Activated T-helper 17 cell treated with anti-CD3 and anti-CD28 coated beads, Interleukin-2, amount 50 U/mL, for 72 hours (primary cell): ENCODE measurements around the gene ASCL2. TPM values are rescaled to one million over a fixed set of nuclear protein-coding genes. Genes with fewer than 3 reads are reported as not detected.

Experiments
- ATAC-seq: fragments of 150-1000 bp; cut with Tn5 transposase; replicated peaks from 2 replicates; pipeline ENCODE4 v1.10.0; 2021; ENCODE audit warnings: mild to moderate bottlenecking, moderate library complexity
- H3K27ac Mint-ChIP-seq: one replicate; pipeline ENCODE4 v1.8.0; 2022; ENCODE audit warnings: mixed read lengths
- H3K27me3 Mint-ChIP-seq: one replicate; pipeline ENCODE4 v1.8.0; 2022; ENCODE audit warnings: mixed read lengths
- H3K36me3 Mint-ChIP-seq: one replicate; pipeline ENCODE4 v1.8.0; 2022; ENCODE audit warnings: low read depth, mild to moderate bottlenecking, mixed read lengths
- H3K4me1 Mint-ChIP-seq: one replicate; pipeline ENCODE4 v1.8.0; 2022; ENCODE audit warnings: mixed read lengths
- H3K4me3 Mint-ChIP-seq: one replicate; pipeline ENCODE4 v1.8.0; 2022; ENCODE audit warnings: mild to moderate bottlenecking, mixed read lengths
- H3K9me3 Mint-ChIP-seq: one replicate; pipeline ENCODE4 v1.8.0; 2022; ENCODE audit warnings: mixed read lengths
- total RNA-seq, 2 donors: library from RNA; stranded (reverse); gene quantifications; one replicate each; pipeline ENCODE4 v1.2.3, GENCODE V29; 2022

The ASCL2 gene
- total RNA-seq, 2 donors from 2014 or later = 1.2 to 5.1 TPM

DNA sequence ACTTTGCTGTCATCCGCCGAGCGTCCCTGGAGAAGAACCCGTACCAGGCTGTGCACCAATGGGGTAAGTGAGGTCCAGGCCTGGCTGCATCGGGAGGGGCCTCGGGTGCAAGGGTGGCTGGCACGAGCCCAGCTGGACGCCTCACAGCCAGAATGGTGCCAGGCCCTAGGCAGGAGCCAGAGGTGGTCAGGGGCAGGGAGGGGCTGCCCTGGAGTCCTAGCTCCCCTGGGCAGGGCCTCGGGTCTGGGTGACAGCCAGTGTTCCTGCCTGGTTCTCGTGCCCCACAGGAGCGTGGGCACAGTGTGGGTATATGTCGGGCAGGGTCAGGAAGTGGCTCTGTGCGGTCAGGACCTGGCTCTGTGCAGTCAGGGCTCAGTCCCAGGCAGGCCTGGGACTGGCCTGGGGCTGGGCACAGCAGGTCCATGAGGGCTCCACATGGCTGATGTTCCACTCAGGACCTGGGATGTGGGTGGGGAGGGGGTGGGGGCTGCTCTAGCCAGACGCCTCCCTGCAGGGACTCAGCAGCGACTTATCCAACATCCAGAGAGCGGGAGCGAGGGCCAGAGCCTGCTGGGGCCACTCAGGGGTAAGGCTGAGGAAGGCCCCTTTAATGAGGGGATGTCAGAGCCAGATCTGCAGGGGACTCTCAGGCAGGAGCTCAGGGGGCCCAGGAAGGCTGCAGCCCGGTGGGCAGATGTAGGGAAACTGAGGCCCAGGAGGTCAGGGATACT is 32.7 kb upstream of the ASCL2 start:
- Mint-ChIP-seq H3K9me3 (no peaks in the 10 kb centered on the region), H3K4me1 (peaks cover 16% of the 10 kb centered on the region), H3K27me3 (no peaks in the 10 kb centered on the region), H3K4me3 (peak overlapping the region; percentile 97), H3K27ac (peak overlapping the region; percentile 96), H3K36me3 (no peaks in the 10 kb centered on the region)
- ATAC-seq = peak; percentile 20

GRCh38 chr11:2302306-2302895 is 32.0 kb upstream of the ASCL2 start:
- peak overlapping the region; percentile 97 for H3K4me3 Mint-ChIP-seq
- H3K27ac Mint-ChIP-seq = peak overlapping the region; percentile 96
- H3K36me3 Mint-ChIP-seq = no peaks in the 10 kb centered on the region
- H3K4me1 Mint-ChIP-seq = peaks cover 22% of the 10 kb centered on the region
- no peaks in the 10 kb centered on the region for H3K9me3 Mint-ChIP-seq
- ATAC-seq = peak; percentile 30
- no peaks in the 10 kb centered on the region for H3K27me3 Mint-ChIP-seq

DNA sequence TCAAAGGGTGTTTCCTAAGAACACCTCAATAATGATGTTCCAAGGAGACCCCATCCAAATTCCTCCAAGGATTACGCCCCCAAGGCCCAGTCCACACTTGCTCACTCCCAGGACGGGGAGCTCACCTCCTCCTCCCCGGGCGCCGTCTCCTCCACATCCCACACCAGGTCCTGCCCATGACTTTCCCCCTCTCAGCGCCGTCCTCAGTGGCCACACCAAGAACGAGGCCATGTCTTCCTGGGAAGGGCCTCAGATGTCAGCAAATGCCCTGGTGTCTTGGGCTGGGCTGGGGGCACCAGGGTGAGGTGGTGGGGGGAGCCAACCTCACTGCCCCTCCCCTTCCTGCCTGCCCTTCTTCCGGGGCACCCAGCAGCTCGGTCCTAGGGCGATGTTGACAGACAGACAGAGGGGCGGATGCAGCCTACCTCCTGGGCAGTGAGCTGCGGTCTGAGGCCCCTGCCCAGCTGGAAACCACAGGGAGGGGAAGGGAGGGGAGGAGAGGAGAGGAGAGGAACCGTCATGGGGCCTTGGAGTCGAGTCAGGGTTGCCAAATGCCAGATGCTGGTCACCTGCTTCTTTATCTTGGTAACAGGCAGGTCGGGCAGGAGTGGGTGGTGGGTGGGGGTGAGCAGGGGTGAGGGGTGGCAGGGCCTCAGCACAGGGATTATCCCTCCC is 31.4 kb upstream of the ASCL2 start, which contains the start of the genes C11orf21 and TSPAN32:
Gene C11orf21 (minus strand): TSS at position 288 of the 675 bp plus-strand sequence. CDS start 110 bp downstream, at position 178.
Gene TSPAN32 (plus strand): TSS at position 383 of the 675 bp plus-strand sequence. CDS start 137 bp downstream, at position 520.
- no peaks in the 10 kb centered on the region for H3K9me3 Mint-ChIP-seq
- no peaks in the 10 kb centered on the region for H3K36me3 Mint-ChIP-seq
- peaks cover 25% of the 10 kb centered on the region for H3K4me1 Mint-ChIP-seq

DNA sequence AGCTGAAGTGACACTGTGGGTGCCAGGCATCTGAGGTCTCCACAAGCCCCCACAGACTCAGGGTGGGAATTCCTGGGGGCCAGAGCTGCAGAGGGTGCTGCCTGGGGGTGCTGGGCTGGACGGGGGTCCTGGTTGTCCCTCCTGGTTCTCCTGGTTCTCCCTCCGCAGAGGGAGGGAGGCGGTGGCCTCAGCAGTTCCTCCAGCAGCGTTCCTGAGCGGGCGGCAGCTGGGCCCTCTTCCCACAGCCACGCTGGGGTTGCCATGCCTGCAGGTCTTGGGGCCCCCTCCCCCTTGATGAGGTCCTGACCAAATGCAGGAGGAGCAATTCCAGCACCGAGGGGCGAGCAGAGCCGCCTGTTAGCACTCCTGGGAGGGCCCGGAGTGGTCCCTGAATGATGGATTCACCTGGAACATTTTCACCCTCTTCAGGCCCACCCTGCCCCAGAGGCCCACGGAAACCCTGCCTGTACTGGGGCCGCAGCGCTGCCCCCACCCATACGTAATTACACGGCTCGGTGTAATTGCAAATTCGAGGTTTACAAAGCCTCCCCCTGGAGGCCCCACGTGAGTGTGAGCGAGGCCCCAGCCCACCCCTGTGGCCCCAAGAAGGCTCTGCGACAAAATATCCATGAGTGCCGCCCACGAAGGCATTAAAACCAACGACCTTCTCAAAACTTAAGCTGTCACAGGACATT is 30.7 kb upstream of the ASCL2 start:
- Mint-ChIP-seq H3K27me3 (no peaks in the 10 kb centered on the region), H3K4me1 (peaks cover 19% of the 10 kb centered on the region), H3K4me3 (peak overlapping the region; percentile 97), H3K27ac (peak overlapping the region; percentile 96), H3K9me3 (no peaks in the 10 kb centered on the region), H3K36me3 (no peaks in the 10 kb centered on the region)
- ATAC-seq = no peak

More for the DNA sequence above, 31.4 kb upstream of the ASCL2 start, which contains the start of the genes C11orf21 and TSPAN32:
- no peaks in the 10 kb centered on the region for H3K27me3 Mint-ChIP-seq
- H3K4me3 Mint-ChIP-seq = peak within 1 kb of the TSS; percentile 97
- peak; percentile 86 for ATAC-seq
- H3K27ac Mint-ChIP-seq = peak within 1 kb of the TSS; percentile 96

GRCh38 chr11:2300290-2300935 is 30.0 kb upstream of the ASCL2 start:
- H3K4me3 Mint-ChIP-seq = peak overlapping the region; percentile 97

GRCh38 chr11:2299773-2300172 is 29.4 kb upstream of the ASCL2 start:
- Mint-ChIP-seq H3K9me3 (no peaks in the 10 kb centered on the region), H3K36me3 (no peaks in the 10 kb centered on the region), H3K27ac (peak overlapping the region; percentile 58), H3K27me3 (no peaks in the 10 kb centered on the region), H3K4me3 (peak overlapping the region; percentile 48), H3K4me1 (peaks cover 16% of the 10 kb centered on the region)
- no peak for ATAC-seq

More at GRCh38 chr11:2300290-2300935, 30.0 kb upstream of the ASCL2 start:
- peak overlapping the region; percentile 96 for H3K27ac Mint-ChIP-seq
- peaks cover 16% of the 10 kb centered on the region for H3K4me1 Mint-ChIP-seq
- no peaks in the 10 kb centered on the region for H3K27me3 Mint-ChIP-seq
- no peaks in the 10 kb centered on the region for H3K9me3 Mint-ChIP-seq
- no peak for ATAC-seq
- no peaks in the 10 kb centered on the region for H3K36me3 Mint-ChIP-seq

DNA sequence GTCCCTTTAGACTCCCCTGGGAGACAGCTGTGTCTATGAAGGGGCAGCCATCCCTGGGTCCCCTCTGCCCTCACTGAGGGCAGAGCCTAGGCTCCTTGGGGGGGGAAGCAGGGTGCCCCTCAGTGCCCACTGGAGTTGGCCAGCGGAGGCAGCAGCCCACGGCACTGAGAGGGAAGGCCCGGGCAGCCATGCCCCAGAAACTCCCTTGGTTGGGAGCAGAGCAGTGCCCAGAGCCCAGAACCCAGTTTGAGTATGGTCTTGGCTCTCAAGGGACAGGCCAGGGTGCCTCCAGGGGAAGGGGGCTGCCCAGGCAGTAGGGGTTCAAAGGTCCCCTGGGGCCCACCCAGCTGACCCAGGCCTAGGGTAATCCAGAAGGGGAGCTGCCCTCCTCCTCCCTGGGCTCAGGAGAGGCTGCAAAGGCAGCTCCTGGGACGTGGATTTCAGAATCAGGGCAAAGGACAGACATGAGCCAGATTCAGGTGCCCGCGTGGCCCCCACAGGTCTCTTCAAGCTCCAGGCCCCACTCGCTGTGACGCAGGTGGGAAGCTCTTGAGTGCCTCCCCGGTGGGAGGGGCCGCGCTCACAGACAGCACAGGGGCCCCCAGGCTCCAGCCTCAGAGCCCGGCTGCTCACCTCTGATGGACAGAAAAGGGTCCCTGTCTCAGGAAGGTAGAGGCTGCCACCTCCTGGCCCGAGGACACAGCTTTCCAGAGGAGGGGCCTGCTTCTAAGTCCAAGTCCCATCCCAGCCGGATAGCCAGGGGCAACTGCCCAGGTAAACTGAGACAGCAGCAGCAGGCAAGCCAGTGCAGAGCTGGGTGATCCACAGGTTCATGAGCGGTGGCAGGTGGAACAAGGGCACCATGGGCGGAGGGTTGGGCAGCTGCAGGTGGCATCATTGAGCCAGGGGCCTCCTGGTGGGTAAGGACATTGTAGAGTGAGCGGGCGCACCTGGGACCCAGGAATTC is 28.7 kb upstream of the ASCL2 start:
- Mint-ChIP-seq H3K4me1 (peaks cover 16% of the 10 kb centered on the region), H3K9me3 (no peaks in the 10 kb centered on the region), H3K4me3 (peak overlapping the region; percentile 48), H3K27ac (peak overlapping the region; percentile 58), H3K27me3 (no peaks in the 10 kb centered on the region), H3K36me3 (no peaks in the 10 kb centered on the region)
- no peak for ATAC-seq

- Mint-ChIP-seq H3K4me3 (no peak overlapping the region), H3K4me1 (peaks cover 16% of the 10 kb centered on the region), H3K36me3 (no peaks in the 10 kb centered on the region), H3K9me3 (no peaks in the 10 kb centered on the region), H3K27ac (peak overlapping the region; percentile 41), H3K27me3 (no peaks in the 10 kb centered on the region)
- no peak for ATAC-seq
Measured at GRCh38 chr11:2298131-2298794, 27.9 kb upstream of the ASCL2 start.

- H3K4me3 Mint-ChIP-seq = no peak overlapping the region
- peaks cover 12% of the 10 kb centered on the region for H3K4me1 Mint-ChIP-seq
- H3K27ac Mint-ChIP-seq = peak overlapping the region; percentile 41
- no peaks in the 10 kb centered on the region for H3K27me3 Mint-ChIP-seq
- no peaks in the 10 kb centered on the region for H3K9me3 Mint-ChIP-seq
- no peaks in the 10 kb centered on the region for H3K36me3 Mint-ChIP-seq
- ATAC-seq = no peak
Measured at GRCh38 chr11:2297623-2298030, 27.2 kb upstream of the ASCL2 start.

GRCh38 chr11:2296913-2297622 is 26.7 kb upstream of the ASCL2 start:
- H3K27ac Mint-ChIP-seq = peak overlapping the region; percentile 41
- no peaks in the 10 kb centered on the region for H3K9me3 Mint-ChIP-seq
- no peaks in the 10 kb centered on the region for H3K36me3 Mint-ChIP-seq
- ATAC-seq = no peak
- H3K27me3 Mint-ChIP-seq = no peaks in the 10 kb centered on the region
- H3K4me3 Mint-ChIP-seq = no peak overlapping the region
- H3K4me1 Mint-ChIP-seq = peaks cover 10% of the 10 kb centered on the region

- H3K27ac Mint-ChIP-seq = no peak overlapping the region
- no peak for ATAC-seq
Measured at GRCh38 chr11:2295971-2296912, 25.9 kb upstream of the ASCL2 start.

More at GRCh38 chr11:2295971-2296912, 25.9 kb upstream of the ASCL2 start:
- H3K27me3 Mint-ChIP-seq = no peaks in the 10 kb centered on the region
- no peak overlapping the region for H3K4me3 Mint-ChIP-seq
- no peaks in the 10 kb centered on the region for H3K9me3 Mint-ChIP-seq
- H3K4me1 Mint-ChIP-seq = peaks cover 10% of the 10 kb centered on the region
- no peaks in the 10 kb centered on the region for H3K36me3 Mint-ChIP-seq
